HG03575 (cell line): ENCODE results near the gene CTBP1.

Source experiments
- ATAC-seq: cut with Tn5 transposase; IDR thresholded peaks from one replicate; pipeline ENCODE4 v1.9.1; 2021; ENCODE audit not compliant: unreplicated experiment, insufficient number of reproducible peaks, low FRiP score; ENCODE audit errors: extremely low read depth

The CTBP1 gene

DNA sequence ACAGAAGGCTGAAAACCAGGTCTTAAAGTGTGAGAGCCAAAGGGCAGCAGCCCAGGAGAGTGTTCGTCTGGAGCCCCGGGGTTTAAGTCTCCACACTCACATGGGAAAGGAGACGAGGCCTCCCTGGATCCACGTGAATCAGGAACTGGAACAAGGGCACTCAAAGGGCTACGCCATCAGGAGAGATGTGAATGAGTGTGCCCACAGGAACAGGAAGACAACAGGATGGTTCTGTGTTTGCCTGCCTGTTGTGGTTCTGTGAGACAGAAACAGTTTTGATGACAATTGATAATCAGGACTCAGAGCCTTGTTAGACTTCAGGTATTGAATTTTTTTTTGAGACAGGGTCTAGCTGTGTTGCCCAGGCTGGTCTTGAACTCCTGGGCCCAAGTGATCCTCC, 4.9 kb upstream of the CTBP1 start:
- no peak for ATAC-seq

DNA sequence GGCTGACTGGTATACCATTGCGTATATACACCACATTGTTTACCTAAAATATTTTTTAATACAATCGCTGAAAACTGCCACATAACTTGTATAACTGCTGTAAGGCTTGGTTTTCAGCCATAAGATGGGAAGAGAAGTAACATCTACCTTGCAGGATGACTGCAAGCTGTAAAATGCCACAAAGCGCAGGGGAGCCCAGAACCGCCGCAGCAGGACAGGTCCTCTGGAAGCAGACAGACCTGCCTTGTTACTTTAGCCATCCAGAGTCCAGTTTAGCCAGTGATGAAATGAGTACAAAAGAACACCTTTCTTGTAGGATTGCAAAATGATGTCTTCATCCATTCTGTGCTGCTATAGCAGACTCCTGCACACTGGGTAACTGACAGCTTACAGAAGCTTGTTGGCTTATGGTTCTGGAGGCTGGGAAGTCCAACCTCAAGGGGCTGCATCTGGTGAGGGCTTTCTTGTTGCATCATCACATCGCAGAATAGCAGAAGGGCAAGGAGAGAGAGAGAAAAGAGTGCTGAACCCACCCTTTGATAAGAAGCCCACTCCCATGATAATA, 4.1 kb upstream of the CTBP1 start:
- ATAC-seq, result no peak

DNA sequence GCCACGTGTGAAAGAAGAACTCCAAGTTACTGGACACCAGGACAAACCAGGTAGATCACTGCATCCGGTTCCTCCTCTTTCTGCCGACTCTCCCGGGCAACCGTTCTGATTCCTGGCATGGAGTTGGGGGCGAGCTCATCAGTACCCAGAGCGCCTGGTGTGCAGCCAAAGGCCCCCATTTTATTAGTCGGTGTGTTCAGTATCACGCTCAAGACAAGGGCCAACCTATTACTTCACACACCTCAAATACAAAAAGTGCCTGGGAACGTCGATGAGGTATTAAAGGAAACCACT, 2.8 kb upstream of the CTBP1 start:
- no peak for ATAC-seq

DNA sequence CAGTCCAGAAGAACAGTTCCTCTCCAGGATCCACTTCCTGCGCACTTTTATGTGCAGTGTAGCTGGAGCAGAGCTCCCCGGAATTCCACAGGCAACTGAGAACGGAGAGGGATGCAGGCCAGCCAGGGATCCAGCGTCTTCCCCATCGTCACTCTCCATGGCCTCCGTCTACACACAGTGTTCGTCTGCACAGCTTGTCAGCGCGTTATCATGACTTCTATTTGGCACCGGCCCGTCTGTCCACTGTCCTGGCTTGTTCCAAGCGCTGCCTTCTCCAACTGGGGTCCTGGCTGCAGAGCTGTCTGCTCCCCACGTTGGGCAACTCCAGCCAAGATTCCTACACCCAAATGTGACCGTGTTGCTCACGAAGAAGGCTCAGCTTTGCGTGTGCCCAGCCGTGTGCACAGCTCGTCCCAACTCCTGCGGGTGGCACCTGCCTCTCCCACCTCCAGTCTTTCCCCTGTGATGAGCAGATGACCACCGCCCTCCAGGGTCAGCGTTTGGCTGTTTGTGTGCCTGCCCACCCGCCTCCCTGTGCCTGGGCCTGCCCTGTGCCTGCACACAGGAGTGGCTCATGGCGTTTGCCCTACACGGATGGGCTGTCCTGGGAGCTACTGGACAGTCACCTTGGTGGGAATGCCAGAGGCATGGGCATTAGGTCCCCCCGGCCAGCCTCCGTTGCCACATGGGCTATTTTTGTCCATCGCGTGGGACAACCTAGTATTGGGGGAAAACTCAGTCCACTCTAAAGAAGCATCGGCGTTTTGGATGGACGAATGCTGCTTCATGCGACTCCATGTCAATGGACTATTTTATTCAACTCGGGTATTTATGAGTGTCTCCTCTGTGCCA, 2.2 kb upstream of the CTBP1 start:
- no peak for ATAC-seq

DNA sequence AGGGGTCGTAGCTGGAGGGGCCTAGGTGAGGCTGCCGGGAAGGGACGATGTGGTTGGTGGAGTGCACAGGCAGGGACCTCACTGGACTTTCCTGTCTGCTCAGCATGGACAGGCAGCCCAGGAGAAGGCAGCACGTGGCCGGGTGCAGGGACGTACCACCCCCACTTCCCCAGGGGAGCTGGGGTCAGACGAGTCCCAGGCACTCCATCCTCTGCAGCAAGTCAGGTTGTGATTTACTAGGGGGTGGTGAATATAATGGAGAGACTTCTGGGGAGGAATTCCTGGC, 1.5 kb upstream of the CTBP1 start:
- no peak for ATAC-seq

DNA sequence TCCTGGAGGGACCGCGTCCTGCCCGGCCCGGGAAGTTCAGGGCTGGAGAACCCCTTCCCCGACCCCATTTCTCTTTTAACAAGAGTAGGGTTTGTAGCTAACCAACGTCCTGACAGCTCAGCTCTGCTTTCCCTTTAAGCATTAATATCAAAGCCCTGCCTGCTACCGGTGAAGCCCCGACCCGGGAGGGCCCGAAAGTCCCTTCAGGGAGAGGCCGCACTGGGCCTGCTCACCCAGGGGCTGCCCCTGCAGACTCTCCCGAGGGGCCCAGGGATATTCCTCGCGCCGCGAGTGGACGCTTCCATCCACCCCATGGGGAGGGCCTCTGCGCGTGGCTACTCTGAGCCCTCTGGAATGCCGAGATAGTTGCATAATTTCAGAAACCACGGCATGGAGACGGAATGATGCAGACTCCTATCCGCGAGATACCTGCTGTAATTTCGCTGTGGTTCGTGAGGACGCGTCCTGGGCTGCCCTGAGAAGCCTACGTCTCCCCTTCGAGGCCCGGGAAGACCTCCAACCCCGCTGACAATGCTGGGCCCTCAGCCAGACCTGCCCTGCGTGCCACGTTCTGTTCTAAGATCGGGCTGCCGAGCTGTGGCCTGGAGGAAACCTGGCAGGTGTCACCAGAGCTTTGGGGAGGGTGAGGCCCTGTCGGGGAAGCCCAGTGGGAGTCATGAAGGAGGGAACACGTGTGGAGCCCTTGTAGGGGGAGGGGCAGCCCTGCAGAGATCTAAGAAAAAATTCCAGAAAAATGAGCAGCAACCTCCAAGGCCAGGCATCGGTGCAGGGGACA, 999 bp upstream of the CTBP1 start:
- no peak for ATAC-seq

DNA sequence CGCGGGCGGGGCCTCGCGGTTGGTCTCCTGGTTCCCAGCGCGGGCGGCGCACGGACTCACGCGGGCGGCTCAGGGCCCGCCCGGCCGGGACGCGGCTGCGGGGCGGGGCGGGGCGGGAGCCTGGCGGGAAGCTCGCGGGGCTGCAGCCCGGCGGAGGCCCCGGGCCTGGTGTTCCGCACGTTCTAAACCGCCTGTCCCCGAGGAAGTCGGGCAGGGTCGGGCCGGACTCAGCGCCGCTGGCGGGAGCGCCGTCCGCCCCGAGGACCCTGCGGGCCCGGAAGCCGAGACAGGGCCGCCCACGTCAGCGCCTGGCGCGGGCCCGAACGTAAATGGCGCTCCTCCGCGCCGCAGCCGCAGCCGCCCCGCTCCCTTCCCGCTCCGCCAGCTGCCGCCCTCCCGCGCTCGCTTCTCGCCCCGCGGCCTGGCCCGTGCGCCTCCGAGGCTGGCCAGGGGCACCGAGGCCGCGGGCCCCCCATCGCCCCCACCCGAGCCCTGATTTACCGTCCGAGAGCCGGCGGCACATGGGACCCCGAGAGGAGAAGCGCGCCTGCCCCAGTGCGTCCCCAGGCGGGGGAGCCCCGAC, 309 bp upstream of the CTBP1 start:
- ATAC-seq, result no peak

DNA sequence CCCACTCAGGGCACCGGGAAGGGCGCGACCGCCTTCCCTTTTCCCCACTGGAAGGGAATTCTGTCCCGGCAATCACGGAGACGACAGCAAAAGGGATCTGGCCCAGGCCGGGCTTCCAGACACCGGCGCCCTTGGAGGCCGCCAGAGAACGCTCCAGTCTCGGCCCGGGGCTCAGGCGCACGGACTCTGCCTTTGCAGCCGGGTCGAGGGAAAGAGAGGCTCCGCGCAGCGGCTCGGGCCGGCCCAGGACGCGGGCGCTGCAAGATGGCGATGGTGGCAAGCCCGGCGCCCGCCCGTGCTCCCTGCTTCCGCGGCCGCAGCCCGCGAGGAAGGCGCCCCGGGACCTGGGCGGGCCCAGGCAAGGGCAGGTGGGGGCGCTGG, 1.1 kb downstream of the CTBP1 start:
- ATAC-seq, result no peak

DNA sequence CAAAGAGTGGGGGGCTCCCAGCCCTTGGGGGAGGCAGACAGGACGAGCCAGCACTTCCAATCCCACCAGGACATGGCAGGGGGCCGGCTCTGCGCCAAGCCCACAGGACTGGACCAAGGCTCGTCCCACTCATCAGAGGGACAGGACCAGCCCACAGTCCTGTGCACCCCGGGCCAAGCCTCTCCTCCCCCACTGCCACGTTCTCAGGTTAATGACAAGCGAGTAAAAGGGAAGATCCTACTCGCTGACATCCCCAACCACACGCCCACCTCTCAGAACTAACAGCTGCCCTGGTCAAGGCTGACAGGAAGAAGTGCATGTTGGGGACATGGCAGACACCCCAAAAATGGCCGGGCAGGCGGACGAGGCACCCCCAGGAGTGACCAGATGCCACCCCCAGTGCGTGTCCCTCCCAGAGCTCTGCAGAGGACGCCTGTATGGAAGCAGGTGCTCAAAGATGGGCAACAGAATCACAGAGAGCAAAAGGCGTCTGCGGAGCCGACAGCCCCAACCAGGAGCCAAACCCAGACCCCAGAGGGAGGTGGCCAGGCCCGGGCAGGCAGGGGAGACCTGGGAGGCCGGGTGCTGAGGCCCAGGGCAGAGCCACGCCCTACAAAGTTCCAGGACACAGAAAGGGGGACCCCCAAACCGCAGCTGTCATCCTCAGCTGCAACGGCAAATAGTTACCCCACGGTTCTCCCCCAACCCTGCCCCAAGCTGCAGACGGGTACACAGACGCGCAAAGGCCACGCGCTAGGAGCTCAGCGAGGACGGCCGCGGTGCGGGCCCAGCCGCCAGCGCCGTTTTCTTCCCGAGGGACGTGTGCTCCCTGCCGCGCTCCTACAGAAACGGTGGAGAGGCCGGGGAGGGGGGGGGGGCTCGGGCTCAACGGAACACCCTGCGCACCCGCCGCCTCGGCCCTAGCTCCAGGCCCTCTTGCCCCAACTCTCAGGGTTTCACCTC, 1.7 kb downstream of the CTBP1 start:
- ATAC-seq, result no peak

DNA sequence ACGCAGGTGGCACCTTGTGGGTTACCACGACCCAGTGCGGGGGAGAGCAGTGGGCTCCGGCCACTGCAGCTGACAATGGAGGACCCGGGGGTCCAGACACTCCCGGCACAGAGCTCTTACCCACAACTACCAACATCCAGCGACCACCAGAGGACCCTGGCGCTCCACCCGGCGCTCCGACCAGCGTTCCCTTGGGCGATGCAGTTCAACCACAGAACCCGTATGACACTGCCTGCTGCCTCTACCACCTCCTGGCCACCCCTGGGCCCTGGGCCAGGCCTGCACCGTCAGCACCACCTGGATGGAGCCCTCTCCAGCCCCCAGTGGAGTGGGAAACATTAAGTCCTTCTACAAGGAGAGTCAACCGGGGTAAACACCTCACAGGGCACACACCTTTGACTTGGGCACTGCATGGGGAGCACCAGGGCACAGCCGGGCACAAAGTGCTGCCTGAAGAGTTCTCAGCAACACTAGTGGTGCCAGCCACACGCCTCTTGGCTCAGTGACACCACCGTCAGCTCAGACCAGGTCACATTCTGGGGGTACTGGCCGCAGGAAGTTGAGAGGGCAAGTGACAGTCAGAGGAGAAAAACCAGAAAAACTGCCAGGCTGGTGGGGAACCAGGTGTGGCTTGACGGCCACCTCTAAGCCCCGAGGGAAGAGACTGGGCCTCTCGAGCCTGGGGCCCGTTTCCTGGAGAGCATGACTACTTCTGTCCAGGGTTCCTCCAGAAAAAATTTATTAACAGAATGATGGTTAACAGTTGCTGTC, 2.6 kb downstream of the CTBP1 start:
- ATAC-seq, result no peak

DNA sequence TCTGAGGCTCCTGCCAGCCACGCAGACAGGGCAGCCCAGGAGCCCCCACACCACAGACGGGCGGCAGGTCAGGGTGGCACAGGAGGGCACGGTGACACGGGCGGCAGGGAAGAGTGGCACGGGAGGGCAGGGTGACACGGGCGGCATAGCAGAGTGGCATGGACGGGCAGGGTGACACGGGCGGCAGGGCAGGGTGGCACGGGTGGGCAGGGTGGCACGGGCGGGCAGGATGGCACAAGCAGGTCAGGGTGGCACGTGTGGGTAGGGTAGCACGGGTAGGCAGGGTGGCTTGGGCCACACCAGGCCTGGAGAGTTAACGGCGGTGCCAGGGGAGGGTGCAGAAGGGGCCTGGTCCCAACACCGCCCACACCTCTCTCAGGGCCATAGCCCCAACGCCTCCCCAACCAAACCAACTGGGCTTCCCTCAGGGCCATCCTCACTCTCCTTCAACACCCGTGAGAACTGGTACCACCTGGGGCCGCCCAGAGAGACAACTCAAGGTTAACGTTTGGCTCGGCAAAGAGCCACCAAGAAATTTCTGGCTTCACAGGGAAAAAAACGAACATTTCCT, 3.4 kb downstream of the CTBP1 start:
- no peak for ATAC-seq

DNA sequence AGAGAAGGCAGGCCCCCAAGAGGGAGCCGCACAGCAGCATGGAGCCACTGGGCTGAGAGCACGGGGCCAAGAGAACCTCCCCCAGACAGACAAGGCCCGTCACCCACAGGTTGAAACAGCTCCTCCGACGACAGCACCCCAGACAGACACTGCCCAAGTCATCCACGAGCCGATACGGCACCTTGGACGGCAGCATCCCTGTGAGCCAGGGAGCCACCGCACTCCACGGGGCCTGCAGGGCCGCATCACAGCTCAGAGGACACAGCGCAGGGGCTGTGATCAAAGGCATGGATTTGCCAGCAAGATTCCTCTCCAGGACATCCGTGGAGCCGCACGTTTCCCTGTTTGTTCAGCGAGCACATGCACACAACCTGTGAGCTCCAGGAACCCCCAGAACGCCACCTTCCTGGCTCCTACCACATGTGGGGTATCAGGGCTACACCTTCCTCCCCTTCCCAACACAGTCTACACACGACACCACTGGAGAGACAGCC, 3.9 kb downstream of the CTBP1 start:
- no peak for ATAC-seq

DNA sequence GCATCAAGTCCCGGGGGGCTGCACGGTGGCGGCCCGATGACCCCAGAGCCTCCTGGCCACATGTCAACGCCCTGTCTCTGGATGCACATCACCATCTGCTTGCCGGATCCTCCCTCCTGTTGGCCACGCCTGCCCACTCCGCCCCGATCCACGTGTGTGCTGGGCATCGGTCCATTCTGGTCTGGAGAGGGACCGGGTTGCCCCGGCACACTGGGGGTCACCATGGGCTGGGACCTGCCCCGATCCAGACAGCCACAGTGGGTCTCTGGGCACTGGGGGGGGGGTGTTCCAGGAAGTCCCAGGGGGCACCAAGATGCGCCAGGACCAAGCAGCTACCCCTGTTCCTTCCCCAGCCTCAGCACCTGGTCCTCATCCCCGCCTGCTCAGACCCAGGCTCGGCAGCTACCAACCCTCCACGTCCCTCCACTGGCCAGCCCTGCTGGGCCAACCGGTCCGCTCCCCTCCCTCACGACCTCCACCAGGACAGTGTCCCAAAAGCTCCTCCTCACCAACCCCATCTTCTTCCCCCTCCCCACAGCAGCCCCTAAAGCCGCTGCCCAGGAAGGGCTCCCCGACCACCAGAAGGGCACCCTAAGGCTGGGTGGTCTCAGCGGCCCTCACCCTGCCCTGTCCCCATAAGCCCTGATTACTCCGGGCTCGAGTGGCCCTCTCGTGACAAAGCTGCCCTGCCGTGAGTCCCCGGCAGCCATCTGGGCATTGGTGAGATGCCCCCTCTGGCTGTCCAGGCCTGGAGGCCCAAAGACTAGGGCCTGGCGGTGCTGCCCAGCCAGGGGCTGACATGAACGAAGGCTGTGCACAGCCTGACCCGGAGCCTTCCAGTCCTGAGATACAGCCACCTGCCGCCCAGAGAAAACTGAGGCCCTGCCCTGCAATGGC, 4.6 kb downstream of the CTBP1 start:
- no peak for ATAC-seq

DNA sequence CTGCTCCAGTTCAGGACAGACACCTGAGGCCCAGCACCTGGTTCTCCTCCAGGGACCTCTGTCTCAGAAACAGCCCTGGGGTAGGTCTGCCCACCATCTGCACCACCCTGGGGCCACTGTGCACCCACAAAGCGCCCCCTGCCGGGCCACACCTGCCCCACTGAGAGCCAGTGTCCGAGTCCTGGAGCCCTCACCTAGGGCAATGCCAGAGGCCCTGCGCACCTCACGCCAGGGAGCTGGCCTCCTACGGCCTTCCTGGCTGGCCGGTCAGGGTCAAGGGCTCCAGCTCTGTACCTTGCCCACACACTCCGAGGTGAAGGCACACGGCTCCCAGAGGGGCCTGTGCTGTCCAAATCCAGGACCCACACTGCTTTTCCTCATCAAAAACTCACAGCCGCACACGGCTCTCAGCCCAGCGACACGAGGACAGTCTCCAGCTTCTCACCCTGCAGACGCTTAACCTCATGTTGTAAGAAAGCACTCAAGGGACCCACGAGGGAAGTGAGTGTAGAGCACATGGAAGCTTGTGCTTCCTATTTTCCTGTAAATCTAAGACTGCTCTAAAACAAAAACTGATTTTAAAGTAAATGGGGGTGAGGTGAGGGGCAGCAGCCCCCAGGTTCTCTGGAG, 5.4 kb downstream of the CTBP1 start:
- ATAC-seq, result no peak

DNA sequence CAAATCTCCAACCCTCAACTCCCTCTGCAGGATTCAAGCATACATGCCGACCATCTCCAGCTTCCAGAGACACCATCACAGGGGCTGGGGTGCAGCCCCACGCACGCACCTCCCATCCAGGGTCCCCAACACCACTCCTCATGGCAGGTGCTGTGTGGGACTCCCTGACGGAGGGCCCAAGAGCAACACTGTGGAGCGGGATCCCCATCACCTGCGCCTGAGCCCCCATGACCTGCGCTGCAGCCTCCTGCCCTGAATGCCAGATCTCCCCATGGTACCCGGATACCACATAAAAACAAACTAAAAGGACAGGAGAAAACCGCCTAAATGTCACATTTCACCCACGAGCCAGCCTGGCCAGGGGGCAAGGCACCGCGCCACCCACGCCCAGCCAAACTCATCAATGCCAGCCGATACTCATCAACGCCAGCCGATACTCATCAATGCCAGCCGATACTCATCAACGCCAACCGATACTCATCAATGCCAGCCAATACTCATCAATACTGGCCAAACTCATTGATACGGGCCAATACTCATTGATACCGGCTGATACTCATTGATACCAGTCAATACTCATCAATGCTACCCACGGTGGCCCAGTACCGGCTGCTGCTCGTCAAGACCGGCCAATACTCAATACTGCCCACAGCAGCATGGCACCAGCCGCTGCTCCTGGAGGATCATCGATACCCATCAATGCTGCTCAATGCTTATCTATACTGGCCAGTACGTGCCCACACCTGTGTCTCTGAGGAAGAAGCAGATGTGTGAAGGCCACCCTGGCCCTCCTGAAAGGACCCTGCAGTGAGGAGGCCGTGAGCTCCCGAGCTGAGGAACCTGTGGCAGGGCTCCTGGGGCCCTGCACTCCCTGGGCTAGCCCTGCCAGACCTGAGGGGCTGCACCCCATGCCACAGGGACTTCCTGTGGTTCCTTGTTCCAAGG, 6.2 kb downstream of the CTBP1 start:
- no peak for ATAC-seq
